Motor neuron (in vitro differentiated cells): ENCODE data around the gene UACA. TPM values are rescaled to one million over a fixed set of nuclear protein-coding genes. Genes with fewer than 3 reads are reported as not detected.

Source experiments
- ATAC-seq, 8 experiments: fragments of 200-7000 bp; cut with Tn5 transposase; replicated peaks in 6 of 8; 2 replicates each; pipeline ENCODE4 v1.8.0; 2021; ENCODE audit warnings: mild to moderate bottlenecking in 8 of 8, moderate library complexity in 8 of 8
- H3K27ac ChIP-seq, 2 donors: fragments of 250-450 bp; sonication (Bioruptor Pico); 2 replicates each; pipeline ENCODE4 v1.9.0; 2021; ENCODE audit warnings: antibody characterized with exemption in 2 of 2, mild to moderate bottlenecking in 2 of 2, moderate library complexity in 1 of 2
- H3K4me1 ChIP-seq, 2 donors: fragments of 250-450 bp; sonication (Bioruptor Pico); replicated peaks in 1 of 2; 2 replicates each; pipeline ENCODE4 v1.6.1; 2021; ENCODE audit warnings: antibody characterized with exemption in 2 of 2, mild to moderate bottlenecking in 2 of 2, moderate library complexity in 1 of 2
- H3K4me3 ChIP-seq, 5 donors: fragments of 250-450 bp; sonication (Bioruptor Pico); 2 replicates each; pipeline ENCODE4 v1.9.0; 2021; ENCODE audit warnings: antibody characterized with exemption in 5 of 5, mild to moderate bottlenecking in 5 of 5, moderate library complexity in 4 of 5
- WGBS, 10 experiments: fragments of 450-650 bp; shearing (Covaris generic); methylation state at CpG; one replicate each; pipeline ENCODE4 v1.0.0; 2022; 5-methylcytosine and 5-hydroxymethylcytosine counted together
- in situ Hi-C, 9 experiments: fragments of 400-800 bp; cut with MboI; loops; one replicate each; pipeline ENCODE4 v1.15.0; 2021; ENCODE audit warnings: low sequenced_read_pairs in 9 of 9, low pct_unique_long_range_greater_than_20kb in 2 of 9; ENCODE audit not compliant: unreplicated experiment in 9 of 9
- total RNA-seq, 8 experiments: library from RNA; unstranded; fragments of 300-600 nt; gene quantifications; 2 replicates each; pipeline versions ENCODE4 v1.2.3 to v1.2.4, GENCODE V29; 2022

The UACA gene
- total RNA-seq, 8 experiments from 2014 or later = 4.0 to 93.6 (median 15.6) TPM

DNA sequence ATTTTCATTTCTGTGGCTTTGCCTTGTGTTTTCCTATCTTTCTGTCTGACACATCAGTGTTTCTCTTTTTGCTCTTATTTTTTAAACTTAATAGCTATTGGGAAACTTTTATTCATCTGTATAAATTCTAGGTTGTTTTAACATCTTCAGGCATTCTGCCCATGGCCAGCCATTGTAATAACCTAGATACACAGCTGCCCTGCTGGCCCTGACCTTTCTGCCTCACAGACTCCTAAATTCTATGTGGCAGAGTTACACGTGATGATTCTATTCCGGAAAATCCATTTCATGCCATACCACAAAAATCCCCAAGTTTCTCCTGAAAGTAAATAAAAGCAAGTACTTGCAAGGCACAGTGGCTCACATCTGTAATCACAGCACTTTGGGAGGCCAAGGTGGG is 150.1 kb downstream of the UACA start:
- no peak for ATAC-seq
- in situ Hi-C loops = loop anchor here in 1 of 9 experiments (25.0 kb wide), 1 partner anchor 449 kb away; no protein-coding TSS in a partner anchor

DNA sequence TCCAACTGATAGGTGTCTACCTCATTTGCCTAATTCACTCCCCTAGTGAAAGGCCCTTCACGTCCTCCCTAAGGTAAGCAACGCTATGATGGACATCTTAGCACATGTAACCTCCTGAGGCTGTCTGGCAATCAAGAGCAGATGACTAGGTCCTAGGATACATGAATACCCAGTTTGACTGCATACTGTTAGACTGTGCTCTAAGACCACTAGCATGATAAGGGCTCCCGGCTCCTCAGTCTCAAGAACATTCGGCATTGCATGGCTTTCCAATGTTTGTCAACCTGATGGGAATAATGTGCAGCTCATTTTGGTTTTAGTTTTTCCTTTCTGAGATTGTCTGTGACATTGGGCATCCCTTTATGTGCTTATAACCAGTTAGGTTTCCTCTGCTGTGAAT is 152.1 kb downstream of the UACA start:
- WGBS, 10 experiments = 70 to 100% (median 100%) methylated on average over 1 to 4 of the region's 4 CpGs; no CpG with 5 or more reads in 3 of the 10 experiments
- Histone ChIP-seq H3K27ac (no peak overlapping the region), H3K4me1 (peaks cover 0 to 8% of the 10 kb centered on the region in 2 donors), H3K4me3 (no peak overlapping the region)
- in situ Hi-C loops = loop anchor here in 1 of 9 experiments (25.0 kb wide), 1 partner anchor 451 kb away; no protein-coding TSS in a partner anchor
- ATAC-seq = no peak

More for the DNA sequence above, 150.1 kb downstream of the UACA start:
- 50 to 100% (median 89%) methylated on average over 2 of the region's 2 CpGs; no CpG with 5 or more reads in 2 of the 10 experiments for WGBS, 10 experiments
- Histone ChIP-seq H3K27ac (no peak overlapping the region), H3K4me3 (no peak overlapping the region), H3K4me1 (peaks cover 0 to 1% of the 10 kb centered on the region in 2 donors)

DNA sequence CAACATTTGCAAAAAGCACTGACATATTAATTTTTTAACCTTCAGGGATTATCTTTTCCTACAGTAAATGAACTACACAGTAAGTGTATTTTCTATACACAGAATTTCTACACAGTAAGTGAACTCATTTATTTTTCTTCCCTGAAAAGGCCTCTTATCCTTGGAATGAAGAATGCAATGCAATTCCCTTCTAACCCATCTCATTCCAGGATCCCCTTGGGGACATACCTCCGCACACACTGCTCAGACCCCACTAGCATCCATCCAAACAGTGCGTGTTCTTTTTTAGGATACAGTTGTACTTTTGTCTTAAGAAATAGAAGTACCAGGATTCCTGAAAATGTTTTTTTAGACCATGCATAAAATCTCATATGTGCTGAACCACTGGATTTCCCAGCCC is 152.8 kb downstream of the UACA start:
- in situ Hi-C loops = loop anchor here in 1 of 9 experiments (25.0 kb wide), 1 partner anchor 452 kb away; no protein-coding TSS in a partner anchor
- no peak for ATAC-seq

DNA sequence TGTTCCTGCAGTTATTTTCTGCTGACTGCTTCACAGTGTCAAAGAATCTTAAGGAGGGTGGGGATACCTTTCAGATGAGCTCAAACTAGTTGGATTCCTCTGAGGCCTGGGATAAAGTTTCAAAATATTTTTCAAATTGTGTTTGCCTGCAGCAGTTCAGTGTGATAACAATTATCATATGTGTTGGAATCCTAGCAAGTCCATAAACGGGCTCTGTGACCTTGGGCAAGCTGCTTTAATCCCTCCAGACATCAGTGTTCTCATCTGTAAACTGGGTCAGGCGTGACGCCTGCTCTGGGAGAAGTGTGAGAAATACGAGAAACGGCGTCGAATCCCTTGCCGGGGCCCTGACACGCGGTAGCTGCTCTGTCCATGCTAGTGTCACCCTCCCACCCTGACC is 153.5 kb downstream of the UACA start:
- 17 to 100% (median 88%) methylated on average over 1 to 9 of the region's 10 CpGs; no CpG with 5 or more reads in 2 of the 10 experiments for WGBS, 10 experiments
- in situ Hi-C loops = loop anchor here in 1 of 9 experiments (25.0 kb wide), 1 partner anchor 452 kb away; no protein-coding TSS in a partner anchor
- ATAC-seq = peak in 1 of 8 experiments; percentile 16
- H3K4me1 ChIP-seq = peaks cover 5 to 12% of the 10 kb centered on the region in 2 donors
- no peak overlapping the region for H3K4me3 ChIP-seq
- no peak overlapping the region for H3K27ac ChIP-seq

More for the DNA sequence above, 152.8 kb downstream of the UACA start:
- Histone ChIP-seq H3K27ac (no peak overlapping the region), H3K4me3 (no peak overlapping the region), H3K4me1 (peaks cover 3 to 9% of the 10 kb centered on the region in 2 donors)
- 80 to 100% (median 100%) methylated on average over 1 to 2 of the region's 2 CpGs; no CpG with 5 or more reads in 1 of the 10 experiments for WGBS, 10 experiments

- Histone ChIP-seq H3K4me1 (peaks cover 10 to 12% of the 10 kb centered on the region in 2 donors), H3K27ac (no peak overlapping the region), H3K4me3 (no peak overlapping the region)
- 20 to 100% (median 46%) methylated on average over 1 to 5 of the region's 5 CpGs for WGBS, 10 experiments
- in situ Hi-C loops = loop anchor here in 1 of 9 experiments (25.0 kb wide), 1 partner anchor 454 kb away; no protein-coding TSS in a partner anchor
- ATAC-seq = peak in 3 of 8 experiments; percentile 39 to 49 (median 41)
Observed at GRCh38 chr15:70608144-70608543, 155.2 kb downstream of the UACA start.

DNA sequence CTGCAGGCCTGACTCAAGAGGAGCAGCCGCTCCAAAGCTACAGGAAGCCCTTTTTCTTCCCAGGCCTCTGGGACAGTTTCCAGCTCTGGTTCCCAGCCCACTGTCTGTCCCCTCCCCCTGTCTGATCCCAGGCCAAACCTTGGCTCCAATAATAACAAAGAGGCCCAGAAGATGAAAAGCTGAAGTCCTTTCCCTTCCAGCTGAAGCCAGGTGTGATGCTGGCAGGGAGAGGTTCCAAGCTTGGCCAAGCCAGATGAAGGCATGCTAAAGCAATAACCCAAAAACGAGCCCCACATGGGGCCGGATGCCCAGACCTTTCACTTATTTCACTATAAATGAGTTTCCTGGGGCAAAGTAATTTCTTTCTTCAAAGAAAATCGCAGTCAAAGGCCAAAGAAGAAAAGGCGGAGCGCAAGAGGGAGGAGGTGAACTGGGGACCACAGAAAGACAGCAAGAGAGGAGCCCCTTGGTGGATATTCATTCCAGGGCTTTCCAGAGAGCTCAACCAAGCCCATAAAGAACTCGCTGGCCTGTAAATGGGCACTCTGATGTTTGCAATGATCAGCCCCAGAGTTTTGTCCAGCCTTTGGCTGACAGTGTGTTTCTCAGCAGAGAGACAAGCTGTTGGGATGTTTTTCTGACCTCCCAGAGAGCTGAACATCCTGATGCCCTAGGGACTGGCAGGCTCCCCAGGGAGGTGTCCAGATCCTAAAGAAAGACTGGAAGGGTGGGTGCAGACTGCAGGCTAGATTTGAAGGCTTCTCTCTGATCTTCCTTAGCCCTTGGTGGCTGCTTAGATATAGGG is 157.6 kb downstream of the UACA start:
- peaks cover 10 to 12% of the 10 kb centered on the region in 2 donors for H3K4me1 ChIP-seq
- no peak overlapping the region for H3K27ac ChIP-seq
- H3K4me3 ChIP-seq = no peak overlapping the region
- 42 to 88% (median 59%) methylated on average over 4 to 6 of the region's 7 CpGs; no CpG with 5 or more reads in 3 of the 10 experiments for WGBS, 10 experiments
- in situ Hi-C loops = loop anchor here in 1 of 9 experiments (25.0 kb wide), 1 partner anchor 456 kb away; no protein-coding TSS in a partner anchor
- ATAC-seq = peak in 1 of 8 experiments; percentile 19

- Histone ChIP-seq H3K27ac (no peak overlapping the region), H3K4me3 (no peak overlapping the region), H3K4me1 (peaks cover 10 to 12% of the 10 kb centered on the region in 2 donors)
- WGBS, 10 experiments = 11 to 100% (median 64%) methylated on average over 1 to 12 of the region's 18 CpGs
- in situ Hi-C loops = loop anchor here in 1 of 9 experiments (25.0 kb wide), 1 partner anchor 458 kb away; no protein-coding TSS in a partner anchor
- ATAC-seq = peak in 5 of 8 experiments; percentile 32 to 62 (median 54)
Observed at GRCh38 chr15:70604666-70605315, 158.6 kb downstream of the UACA start.

Other genes with a start within 250 kb of the UACA start
- 10 to 100 TPM; 13.9 to 38.5 (median 17.5) TPM for gene LARP6, start 90.6 kb upstream of the UACA start, total RNA-seq
- 1 to 10 TPM; 2.0 to 7.1 (median 5.3) TPM for gene THAP10, start 128.9 kb upstream of the UACA start, total RNA-seq
- gene LRRC49, start 129.3 kb upstream of the UACA start, total RNA-seq = 10 to 100 TPM in 6 of 8 experiments, 1 to 10 TPM in 2; 4.2 to 65.1 (median 54.6) TPM